ENCODE results near the gene SPPL2C.

GRCh38 chr17:45818041-45818440 lies 26.6 kb upstream of the SPPL2C start:
- no peak for TF ChIP-seq CTCF (conservative IDR thresholded peaks at IDR 0.05; ENCODE audit: low read depth, low read length)
- no peak for TF ChIP-seq EZH2 (IDR thresholded peaks at IDR 0.05; ENCODE audit: borderline replicate concordance, low read depth, low read length, poor library complexity, severe bottlenecking)
